Choroid plexus epithelial cell (primary cell): ENCODE measurements around the gene MCEMP1.

Experiments used
- DNase-seq: peaks from one replicate; pipeline ENCODE4 v3.0.0-alpha.2; 2010; ENCODE audit warnings: low read depth
- H3K4me3 ChIP-seq: 2 replicates; pipeline ENCODE4 v1.5.1; 2011; ENCODE audit warnings: low read depth, mild to moderate bottlenecking, control low read depth, low read length, moderate library complexity
- TF ChIP-seq, protein P1 (sequence below): conservative IDR thresholded peaks from 2 replicates; pipeline ENCODE4 v1.5.1; 2011; ENCODE audit warnings: low read depth, mild to moderate bottlenecking, control low read depth, inconsistent platforms, low read length, moderate library complexity

MCEMP1 gene

DNA sequence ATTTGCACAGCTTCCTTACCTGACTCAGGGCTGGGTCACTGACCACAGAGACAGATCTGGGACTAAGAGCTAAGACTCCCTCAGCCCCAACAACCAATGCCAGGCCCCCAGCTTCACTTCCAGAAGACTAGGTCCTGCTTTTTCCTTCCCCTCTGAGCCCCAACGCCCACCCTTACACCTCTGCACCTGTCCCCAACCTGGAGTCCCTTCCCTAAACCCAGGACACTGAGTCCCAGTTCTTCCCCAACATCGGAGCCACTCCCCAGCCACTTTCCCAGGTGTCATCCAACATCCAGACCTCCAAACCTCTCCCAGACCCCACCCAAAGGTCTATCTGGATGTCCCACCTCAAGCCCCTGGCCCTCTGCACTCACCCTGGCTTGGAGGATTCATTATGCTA is 22.1 kb downstream of the MCEMP1 start:
- DNase-seq: no peak
- no peak overlapping the region for H3K4me3 ChIP-seq
- TF ChIP-seq, protein P1, sequence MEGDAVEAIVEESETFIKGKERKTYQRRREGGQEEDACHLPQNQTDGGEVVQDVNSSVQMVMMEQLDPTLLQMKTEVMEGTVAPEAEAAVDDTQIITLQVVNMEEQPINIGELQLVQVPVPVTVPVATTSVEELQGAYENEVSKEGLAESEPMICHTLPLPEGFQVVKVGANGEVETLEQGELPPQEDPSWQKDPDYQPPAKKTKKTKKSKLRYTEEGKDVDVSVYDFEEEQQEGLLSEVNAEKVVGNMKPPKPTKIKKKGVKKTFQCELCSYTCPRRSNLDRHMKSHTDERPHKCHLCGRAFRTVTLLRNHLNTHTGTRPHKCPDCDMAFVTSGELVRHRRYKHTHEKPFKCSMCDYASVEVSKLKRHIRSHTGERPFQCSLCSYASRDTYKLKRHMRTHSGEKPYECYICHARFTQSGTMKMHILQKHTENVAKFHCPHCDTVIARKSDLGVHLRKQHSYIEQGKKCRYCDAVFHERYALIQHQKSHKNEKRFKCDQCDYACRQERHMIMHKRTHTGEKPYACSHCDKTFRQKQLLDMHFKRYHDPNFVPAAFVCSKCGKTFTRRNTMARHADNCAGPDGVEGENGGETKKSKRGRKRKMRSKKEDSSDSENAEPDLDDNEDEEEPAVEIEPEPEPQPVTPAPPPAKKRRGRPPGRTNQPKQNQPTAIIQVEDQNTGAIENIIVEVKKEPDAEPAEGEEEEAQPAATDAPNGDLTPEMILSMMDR: no peak

DNA sequence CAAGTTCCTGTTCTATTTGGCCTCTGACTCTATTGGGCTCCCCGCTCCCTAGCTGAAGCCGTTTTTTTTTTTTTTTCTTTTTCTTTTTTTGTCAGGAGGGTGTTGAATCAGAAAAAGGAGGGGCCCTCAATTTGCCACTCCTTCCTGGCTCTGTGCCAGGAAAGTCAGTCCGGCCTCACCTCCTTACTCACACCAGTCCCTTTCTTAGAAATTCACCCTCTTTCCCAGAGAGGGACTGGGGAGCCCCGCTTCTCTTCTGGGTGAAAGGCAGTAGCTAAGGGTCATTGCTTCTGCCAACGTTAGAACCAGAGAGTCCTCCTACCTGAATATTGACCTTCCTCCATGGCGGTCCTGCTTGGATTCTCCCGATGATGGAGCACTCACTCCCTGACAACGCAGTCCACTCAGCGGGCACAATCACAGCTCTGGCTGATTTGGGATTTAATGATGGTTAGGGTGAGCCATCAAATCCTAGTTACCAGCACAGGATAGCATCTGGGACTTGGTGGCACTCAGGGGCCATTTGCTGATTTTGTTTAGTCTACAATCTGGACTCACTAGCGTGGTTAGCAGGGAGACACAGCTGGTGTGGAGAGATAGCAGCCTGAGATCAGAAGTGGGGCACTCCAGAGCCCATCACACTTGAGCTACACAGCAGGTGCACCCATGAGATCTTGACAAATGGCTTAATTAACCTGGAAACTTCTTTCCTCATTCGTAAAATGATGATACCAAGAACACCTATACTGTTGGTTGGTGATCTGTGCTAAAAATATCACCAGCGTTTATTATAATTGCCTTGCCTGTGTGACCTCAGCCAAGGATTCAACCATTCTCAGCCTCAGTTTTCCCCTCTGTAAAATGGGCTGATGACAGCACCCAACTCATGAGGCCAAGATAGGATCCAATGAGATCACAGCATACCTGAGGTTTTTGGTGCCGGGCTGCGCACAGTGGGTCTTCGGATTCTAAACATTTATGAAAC is 22.8 kb downstream of the MCEMP1 start:
- no peak overlapping the region for H3K4me3 ChIP-seq
- TF ChIP-seq, protein P1: no peak
- DNase-seq: no peak

DNA sequence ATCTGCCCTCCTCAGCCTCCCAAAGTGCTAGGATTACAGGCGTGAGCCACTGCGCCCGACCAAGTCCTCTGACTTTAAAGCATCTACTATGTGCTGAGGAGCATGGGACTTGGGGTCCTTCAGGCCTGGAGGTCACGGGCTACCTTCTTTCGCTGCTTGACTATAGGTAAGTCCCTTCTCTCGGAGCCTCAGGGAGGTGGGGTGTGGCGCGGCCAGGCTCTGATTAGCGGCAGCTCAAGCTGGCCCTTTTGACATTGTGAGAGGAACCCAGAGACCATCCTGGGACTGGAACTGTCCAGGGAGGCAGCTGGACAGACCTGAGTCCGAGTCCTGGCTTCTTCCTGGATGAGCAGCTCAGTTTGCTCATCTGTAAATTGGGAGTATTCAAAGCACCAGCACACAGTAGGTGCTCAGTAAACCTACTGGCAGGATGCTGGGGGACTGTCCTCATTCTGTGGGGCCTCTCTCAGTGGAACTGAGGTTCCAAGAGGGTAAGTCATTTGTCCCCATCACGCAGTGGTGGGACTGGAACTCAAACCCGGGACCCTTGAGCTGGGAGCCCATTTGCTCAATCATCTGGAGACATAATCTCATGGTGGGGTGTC is 24.3 kb downstream of the MCEMP1 start:
- no peak for DNase-seq
- TF ChIP-seq, protein P1: no peak
- no peak overlapping the region for H3K4me3 ChIP-seq

- H3K4me3 ChIP-seq: no peak within 1 kb of the TSS
- no peak for DNase-seq
These were observed 25.0 kb downstream of the MCEMP1 start, which contains the start of gene FCER2 for GRCh38 chr19:7701654-7702457. TSS of gene FCER2 (minus strand) at chr19:7702131. CDS start at chr19:7699760, 2,371 bp downstream.

GRCh38 chr19:7703332-7703731 is 26.4 kb downstream of the MCEMP1 start:
- TF ChIP-seq, protein P1: no peak
- H3K4me3 ChIP-seq: no peak overlapping the region
- DNase-seq: no peak

More at GRCh38 chr19:7701654-7702457, 25.0 kb downstream of the MCEMP1 start, which contains the start of gene FCER2:
- TF ChIP-seq, protein P1: no peak

GRCh38 chr19:7704280-7705060 is 27.6 kb downstream of the MCEMP1 start:
- no peak overlapping the region for H3K4me3 ChIP-seq
- TF ChIP-seq, protein P1: no peak
- DNase-seq: no peak
